GM18907 (cell line): Measurements from ENCODE around the gene CHADL.
"Not testable (repeated sequence)": the region's sequence is repeated elsewhere in the genome, so short reads cannot be mapped to it uniquely, and the experiment has no call there.

Experiments used
- ATAC-seq: cut with Tn5 transposase; IDR thresholded peaks from one replicate; pipeline ENCODE4 v1.9.1; 2021; ENCODE audit warnings: mild to moderate bottlenecking, moderate library complexity; ENCODE audit not compliant: unreplicated experiment

CHADL gene

GRCh38 chr22:41240377-41241132 lies at the start of gene CHADL:
CHADL (minus strand) TSS chr22:41240931; CDS start chr22:41240881, 50 bp downstream.
- ATAC-seq: no peak

- ATAC-seq: no peak
Observed at GRCh38 chr22:41289671-41290070, 48.9 kb upstream of the CHADL start.

DNA sequence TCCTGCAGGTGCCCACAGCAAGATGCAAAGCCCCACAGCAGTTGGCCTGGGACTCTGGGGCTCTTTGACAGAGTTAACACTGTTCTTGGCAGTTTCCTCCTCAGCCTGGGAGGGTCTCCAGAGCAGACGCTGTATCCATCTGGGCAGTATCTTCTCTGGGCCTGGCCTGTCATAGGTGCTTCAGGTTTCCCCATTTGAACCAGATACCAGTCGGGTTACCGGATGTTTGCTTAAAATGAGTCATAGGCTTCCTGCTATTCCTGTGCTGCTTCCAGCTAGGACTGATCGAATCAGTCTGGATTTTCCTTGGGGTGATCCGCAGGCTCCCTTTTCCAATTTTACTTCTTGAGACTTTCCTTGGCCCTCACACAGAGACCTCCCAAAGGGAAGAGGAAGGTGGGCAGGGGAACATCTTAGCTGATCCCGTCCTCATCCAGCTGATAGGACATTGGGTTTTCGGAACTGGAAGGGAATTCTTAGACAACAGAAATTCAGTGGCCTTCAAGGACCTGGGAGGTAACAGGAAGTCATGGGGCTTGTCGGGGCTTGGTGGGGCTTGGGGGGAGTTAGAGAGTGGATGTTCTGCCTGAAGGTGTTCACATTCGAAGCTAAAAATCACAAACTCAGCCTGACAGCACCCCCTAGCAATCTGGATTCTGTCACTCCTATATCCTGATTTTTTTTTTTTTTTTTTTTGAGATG lies 47.7 kb upstream of the CHADL start:
- no peak for ATAC-seq

- ATAC-seq: peak; percentile 25
Observed at GRCh38 chr22:41286639-41287091, 45.9 kb upstream of the CHADL start.

DNA sequence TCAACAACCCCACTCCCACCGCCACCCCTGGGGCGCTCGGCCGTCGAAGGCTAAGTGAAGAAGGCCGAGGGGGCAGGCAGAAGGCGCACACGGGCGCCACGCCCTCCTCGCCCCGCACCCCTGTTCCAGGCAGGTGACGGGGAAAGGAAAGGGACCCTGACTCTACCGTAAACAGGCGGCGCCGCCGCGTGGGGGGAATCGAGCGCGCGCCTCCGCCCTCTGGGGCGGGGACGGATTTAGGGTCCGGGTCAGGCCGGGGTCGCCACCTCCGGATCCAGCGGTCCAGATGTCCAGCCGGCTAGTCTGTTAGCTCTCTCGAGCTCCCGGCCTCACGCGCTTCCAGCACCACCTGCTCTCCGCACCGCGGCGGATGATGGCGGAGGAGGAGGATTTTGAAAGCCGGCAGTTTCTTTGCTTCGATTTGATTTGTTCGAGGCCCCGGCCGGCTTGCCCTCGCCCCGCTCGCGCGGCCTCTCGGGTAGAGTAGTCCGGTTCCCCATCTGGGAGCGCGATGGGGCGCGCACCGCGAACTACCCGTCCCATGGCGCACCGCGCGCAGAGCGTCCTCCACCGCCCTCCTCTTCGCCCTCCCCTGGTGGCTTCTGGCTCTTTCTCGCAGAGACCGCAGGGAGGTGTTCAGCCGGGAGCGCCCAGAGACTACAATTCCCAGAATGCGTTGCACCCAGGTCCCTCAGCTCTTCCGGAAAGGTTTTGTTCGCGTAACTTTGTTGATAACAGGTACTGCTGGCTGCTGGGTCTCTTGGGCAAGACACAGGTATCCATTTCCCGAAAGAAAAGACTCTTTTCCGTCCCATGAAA lies 45.3 kb upstream of the CHADL start, which contains the start of gene RANGAP1:
TSS of gene RANGAP1 (minus strand) at position 368 of the 819 bp plus-strand sequence. CDS start 5,143 bp downstream, outside the sequence.
- ATAC-seq: peak; percentile 91

- peak; percentile 8 for ATAC-seq
Observed at GRCh38 chr22:41285441-41285819, 44.7 kb upstream of the CHADL start.

DNA sequence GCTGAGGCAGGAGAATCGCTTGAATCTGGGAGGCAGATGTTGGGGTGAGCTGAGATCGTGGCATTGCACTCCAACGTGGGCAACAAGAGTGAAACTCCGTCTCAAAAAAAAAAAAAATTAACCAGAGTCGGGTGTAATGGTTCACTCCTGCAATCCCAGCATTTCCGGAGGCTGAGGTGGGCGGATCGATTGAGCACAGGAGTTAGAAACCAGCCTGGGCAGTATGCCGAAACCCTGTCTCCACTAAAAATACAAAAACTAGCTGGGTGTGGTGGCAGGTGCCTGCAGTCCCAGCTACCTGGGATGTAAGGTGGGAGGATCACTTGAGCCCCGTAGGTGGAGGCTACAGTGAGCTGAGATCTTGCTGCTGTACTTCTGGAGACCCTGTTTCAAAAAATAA lies 43.7 kb upstream of the CHADL start:
- ATAC-seq: no peak

DNA sequence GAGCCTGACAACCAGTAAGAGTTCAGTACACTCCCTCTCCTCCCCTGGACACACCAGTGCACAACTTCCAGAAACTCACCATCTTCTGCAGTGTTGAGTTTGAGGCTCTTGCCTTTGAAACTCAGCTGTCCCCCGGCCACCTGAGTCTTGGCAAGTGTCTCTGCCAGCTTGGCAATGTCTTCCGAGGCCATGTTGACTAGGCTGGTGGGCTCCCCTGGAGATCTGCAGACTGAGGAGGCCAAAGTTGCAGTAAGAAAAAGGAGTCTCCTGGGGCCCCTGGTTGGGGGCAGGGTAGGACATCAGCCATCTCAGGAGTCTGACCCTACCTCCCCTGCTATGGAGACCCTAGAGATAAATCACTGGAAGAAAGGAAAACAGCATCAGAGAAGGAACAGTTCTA lies 40.1 kb upstream of the CHADL start:
- ATAC-seq: no peak

GRCh38 chr22:41280065-41280464 lies 39.3 kb upstream of the CHADL start:
- no peak for ATAC-seq

- no peak for ATAC-seq
Observed at GRCh38 chr22:41274856-41275255, 34.1 kb upstream of the CHADL start.

- no peak for ATAC-seq
Observed at GRCh38 chr22:41273128-41273527, 32.4 kb upstream of the CHADL start.

DNA sequence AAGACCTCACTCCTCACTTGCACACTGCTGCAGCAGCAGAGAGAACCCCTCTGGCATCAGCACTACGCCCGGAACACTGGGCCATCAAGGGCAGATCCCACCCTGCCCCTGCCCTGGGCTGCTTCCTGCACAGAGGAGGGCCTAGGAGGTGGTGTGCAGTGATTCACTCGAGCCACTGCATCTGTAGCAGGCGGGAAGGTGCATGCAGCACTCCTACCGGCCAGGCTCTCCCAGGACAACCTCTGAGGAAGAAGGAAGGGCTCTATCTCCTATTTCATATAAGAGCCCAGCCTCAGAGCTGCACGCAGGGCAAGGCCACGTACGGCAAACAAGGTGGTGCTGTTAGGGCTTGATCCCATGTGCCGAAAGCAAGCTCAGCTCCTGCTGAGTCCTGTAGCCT lies 31.1 kb upstream of the CHADL start:
- no peak for ATAC-seq

- ATAC-seq: no peak
Observed at GRCh38 chr22:41267958-41268357, 27.2 kb upstream of the CHADL start.

GRCh38 chr22:41264408-41264941 lies 23.7 kb upstream of the CHADL start:
- no peak for ATAC-seq

DNA sequence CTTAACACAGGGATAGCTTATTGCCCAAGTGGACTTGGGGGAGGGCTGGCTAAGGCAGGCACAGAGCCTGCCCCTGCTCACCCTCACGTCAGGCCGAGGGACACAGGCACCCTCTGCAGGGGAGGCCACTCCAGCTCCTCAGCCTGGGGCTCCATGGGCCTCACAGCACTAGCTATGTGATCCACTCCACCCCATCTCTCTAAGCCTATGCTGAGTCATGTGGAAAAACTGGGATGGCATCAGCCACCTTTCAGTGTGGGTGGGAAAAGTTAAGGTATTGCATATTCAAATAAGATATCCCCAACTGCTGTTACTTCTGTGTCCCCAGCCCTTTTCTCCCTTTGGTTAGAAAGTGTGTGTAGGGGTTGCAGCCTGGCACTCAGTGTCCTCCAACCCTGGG lies 23.0 kb upstream of the CHADL start:
- ATAC-seq: no peak

- ATAC-seq: no peak
Observed at GRCh38 chr22:41262250-41262765, 21.6 kb upstream of the CHADL start.

DNA sequence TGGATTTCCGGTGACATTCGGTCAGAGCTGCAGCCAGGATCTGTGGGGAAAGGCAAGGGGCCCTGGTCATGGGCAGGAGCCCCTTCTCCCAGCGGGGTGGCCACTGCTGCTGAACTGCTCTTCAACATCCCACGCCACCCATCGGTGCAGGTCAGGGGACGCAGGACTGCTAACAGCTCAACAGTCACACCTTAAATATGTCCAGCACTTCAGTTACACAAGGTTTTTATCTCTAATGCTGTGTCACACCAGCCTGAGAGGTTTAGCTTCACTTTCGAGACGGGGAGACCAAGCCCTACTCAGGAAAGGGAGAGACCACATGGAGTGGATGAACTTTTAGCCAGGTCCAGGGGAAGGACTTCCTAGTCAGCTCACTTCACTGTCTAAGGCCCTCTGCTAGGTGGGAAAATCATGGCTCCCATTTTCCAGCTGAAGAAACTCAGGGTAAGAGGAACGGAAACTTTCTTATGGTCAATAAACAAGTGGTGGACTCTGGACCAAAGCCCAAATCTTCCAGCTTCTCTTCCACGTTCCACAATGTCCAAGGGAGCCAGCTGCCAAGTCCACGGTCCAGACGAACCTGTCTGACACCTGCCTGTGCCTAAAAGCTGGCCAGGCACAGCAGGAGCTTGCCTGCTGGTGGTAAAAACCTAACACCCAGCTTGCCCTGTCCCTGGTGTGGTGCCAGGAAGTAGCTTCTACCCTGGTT lies 21.0 kb upstream of the CHADL start:
- no peak for ATAC-seq

GRCh38 chr22:41260871-41261270 lies 20.1 kb upstream of the CHADL start:
- ATAC-seq: no peak

DNA sequence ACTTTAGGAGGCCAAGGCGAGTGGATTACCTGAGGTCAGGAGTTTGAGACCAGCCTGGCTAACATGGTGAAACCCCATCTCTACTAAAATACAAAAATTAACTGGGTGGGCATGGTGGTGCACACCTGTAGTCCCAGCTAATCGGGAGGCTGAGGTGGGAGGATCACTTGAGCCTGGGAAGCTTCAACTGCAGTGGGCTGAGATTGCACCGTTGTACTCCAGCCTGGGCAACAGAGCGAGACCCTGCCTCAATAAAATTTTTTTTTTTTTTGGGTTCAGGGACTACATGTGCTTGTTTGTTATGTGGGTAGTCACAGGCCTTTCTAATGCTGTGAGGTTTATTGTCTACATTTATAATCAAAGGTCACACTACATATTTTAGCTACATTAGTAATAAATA lies 19.0 kb upstream of the CHADL start:
- ATAC-seq: not testable (repeated sequence)

DNA sequence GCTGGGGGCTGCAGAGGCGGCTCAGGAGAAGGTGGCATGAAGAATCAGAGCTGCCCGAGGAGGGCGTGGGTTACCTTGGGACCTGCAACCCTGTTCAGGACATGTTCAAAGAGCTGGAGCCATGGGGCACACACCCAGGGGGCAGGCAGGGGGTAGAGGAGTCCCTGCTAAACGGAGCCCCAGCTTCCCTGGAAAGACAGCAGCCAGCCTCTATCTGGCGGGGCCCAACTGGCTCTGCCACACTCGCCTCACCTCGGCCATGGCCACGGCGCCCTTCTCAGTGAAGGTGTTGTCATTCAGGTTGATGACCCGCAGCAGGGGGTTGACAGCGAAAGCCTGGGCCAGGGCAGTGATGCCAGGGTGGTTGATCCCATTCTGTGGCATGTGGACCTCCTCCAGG lies 17.0 kb upstream of the CHADL start:
- no peak for ATAC-seq
